ENCODE results near the gene TMEM239.
"Not testable (repeated sequence)": the region's sequence is repeated elsewhere in the genome, so short reads cannot be mapped to it uniquely, and the experiment has no call there.

TMEM239 gene

DNA sequence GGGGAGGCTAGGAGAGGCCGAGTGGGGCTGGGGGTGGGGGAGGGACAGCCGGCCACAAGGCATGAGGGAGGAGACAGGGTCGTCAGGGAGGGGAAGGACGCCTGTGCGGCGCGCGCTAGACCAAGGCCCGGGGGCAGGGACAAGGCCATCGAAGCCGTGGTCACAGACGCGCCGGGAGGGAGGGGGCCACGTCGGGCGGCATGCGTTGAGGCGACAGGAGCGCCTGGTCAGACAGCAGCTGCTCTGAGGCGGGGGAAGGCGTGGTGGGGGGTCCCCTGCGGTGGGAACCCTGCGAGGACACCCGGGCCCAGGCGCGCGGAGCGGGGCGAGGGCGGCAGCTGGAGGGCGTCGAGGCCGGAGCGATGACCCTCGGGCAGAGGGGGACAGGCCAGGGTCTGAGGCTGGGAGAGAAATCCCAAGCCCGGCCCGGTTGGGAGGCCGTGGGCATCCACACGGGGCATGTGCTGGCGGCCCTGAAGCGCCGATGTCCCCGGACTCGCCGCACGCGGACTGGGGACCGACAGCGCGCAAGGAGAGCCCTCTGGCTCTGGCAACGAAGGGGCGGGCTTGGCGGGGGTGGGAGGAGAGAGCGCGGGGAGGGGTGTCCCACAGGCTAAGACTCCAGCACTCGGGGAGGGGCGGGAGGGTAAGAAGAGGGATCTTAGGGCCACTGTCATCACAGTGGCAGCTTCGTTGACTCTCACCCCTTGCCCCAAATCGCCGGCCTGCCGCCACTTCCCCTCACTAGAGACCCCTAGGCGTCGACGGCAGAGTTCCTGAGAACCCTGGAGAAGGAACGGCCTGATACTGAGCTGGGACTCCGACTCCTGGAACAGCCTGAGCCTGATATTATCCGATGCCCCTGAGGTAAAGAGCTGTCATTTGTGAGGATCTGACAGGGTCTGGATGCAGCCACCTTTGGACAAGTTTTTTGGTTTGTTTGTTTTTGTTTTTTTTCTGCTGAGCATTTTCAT, 5.0 kb downstream of the TMEM239 start:
- no peak for DNase-seq (ENCODE audit: low read depth in 2 of 2)

DNA sequence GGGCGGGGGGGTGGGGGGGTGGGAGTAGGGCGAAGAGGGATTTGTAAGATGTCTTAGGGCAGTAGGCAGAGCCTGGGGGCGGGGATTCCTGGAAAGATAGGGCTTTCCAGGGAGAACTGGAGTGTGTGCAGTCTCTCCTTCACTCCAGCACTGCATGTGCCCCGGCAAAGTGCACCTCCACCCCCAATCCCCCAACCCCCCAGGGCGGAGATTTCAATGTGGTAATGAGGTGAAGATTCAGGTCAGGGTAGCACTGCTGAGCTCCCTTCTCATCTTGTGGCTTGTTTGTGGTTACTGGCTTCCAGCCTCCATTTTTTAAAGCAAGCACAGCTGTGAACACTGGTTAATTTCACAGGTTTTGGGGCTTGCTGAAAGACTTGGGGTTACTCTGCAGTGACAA, 5.9 kb downstream of the TMEM239 start:
- no peak for DNase-seq (ENCODE audit: low read depth in 2 of 2)

- no peak for DNase-seq (ENCODE audit: low read depth in 2 of 2)
Measured at GRCh38 chr20:2825761-2826160, 9.6 kb downstream of the TMEM239 start.

- no peak for DNase-seq (ENCODE audit: low read depth in 2 of 2)
Measured at GRCh38 chr20:2826655-2827054, 10.5 kb downstream of the TMEM239 start.

GRCh38 chr20:2829376-2829775, 13.2 kb downstream of the TMEM239 start:
- DNase-seq (ENCODE audit: low read depth in 2 of 2) = no peak

DNA sequence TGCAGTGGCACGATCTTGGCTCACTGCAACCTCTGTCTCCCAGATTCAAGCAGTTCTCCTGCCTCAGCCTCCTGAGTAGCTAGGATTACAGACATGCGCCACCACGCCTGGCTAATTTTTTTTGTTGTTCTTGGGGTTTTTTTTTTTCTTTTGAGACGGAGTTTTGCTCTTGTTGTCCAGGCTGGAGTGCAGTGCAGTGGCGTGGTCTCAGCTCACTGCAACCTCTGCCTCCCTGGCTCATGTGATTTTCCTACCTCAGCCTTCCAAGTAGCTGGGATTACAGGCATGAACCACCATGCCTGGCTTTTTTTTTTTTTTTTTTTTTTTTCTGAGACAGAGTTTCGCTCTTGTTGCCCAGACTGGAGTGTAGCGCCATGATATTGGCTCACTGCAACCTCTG, 15.0 kb downstream of the TMEM239 start:
- DNase-seq (ENCODE audit: low read depth in 2 of 2) = not testable (repeated sequence)

DNA sequence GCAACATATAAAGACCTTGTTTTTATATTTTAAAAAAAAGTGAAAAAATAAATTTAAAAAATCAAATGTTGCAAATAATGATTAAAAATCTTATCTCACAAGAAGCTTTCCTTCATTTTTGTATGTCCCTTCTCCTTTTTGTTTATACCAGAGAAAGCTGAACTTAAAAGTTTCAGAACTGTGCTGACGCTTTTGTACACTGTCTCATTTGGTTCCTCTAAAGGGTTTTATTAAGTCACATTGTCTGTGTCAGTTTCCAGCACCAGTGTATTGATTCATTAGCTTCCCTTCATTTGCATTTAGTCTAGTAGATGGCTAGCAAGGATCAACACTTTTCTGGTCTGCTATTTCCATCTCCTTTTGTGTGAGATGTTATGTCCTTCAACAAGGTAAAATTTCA, 17.6 kb downstream of the TMEM239 start:
- no peak for DNase-seq (ENCODE audit: low read depth in 2 of 2)

- DNase-seq (ENCODE audit: low read depth in 2 of 2) = no peak
Measured at GRCh38 chr20:2834401-2835110, 18.4 kb downstream of the TMEM239 start.

DNA sequence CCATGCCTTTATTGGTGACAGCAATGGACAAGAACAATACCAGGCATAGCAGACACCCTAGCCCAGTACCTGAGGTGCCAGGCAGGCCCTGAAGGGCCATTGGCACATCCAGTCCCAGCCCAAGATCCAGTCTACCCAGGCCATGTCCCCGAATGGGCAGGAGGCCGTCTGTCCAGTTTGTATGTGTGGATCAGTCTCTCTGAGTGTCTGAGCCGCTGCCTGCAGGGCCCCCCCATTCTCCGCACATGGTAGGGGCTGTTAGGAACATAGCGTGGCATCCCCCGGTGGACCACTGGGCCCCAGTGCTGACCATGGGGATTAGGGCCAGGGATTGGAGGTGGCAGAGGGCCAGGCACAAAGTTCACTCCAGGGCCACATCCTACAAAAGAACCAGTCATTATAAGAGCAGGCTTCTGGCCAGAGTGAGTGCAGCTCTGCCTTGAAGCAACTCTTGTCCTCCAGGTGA, 19.2 kb downstream of the TMEM239 start:
- DNase-seq (ENCODE audit: low read depth in 2 of 2) = no peak

GRCh38 chr20:2836035-2836434, 19.9 kb downstream of the TMEM239 start:
- DNase-seq (ENCODE audit: low read depth in 2 of 2) = no peak

DNA sequence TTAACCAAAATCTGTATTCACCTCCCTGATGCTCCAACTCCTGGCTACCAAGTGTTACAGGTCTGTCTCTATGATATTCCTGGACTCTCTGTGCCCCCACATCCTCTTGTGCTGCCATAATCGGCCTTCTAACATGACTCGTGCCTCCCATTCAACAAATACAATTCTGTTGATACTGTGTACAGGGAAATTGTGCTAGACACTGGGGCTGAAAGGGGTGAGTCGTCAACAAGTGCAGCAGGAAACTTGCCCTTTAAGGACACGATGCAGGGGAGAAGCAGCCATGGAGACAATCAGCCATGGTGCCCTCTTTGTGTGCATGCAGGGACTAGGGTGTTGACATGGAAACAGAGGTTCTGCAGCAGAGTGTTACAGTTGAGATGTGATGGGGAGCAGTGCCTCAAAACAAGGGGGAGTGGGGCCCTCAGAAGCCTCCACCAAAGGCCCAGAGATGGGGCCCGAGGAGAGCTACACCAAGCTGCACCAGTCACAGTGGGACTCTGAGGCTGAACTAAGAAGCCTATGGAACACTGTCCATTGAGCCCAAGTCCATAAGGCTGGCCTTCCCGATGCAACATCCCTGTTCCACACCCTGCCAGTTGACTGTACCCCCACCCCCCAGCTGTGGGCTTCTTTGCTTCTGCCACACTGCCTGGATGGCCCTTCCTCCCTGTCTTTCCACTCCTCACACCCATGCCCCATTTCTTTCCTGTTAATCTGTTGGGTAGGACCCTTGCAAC, 21.2 kb downstream of the TMEM239 start:
- no peak for DNase-seq (ENCODE audit: low read depth in 2 of 2)

GRCh38 chr20:2838170-2838797, 22.1 kb downstream of the TMEM239 start:
- no peak for DNase-seq (ENCODE audit: low read depth in 2 of 2)

DNA sequence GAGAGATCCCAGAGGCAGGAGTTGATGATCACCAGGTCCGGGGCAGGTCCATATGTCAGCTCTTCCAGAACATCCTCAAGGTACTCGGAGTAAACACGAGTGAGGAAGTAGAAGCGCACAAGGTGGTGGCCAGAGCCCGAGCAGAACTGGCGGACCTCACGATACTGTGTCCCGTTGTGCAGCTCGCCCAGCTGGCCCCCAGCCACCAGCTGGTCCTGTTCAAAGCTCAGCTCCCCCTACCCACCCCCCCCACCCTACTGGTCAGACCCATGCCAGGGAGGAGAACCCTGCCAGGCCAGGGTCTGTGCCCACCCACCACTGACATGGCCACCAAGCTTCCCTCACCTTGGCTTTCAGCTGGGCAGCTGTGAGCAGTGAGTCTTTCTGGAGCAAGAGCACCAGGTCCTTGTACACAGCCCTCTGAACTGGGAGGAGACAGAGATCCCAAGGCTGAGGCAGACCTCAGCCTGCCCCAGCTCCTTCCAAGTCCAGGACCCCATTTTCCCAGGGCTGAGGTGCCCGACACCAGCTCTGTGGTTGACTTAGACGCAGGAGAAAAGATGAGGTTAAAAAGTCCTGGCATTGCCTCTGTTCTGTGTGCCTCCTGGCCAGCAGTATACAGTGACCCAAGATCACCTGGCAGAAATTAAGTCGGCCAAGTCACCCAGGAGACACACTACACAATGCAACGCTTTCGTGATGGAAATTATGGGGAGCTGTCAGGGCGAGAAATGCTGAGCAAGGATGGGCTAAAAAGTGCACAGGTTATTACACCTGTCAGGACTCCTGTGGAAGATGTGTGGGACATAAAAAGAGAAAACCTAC, 22.9 kb downstream of the TMEM239 start:
- DNase-seq (ENCODE audit: low read depth in 2 of 2) = no peak

DNA sequence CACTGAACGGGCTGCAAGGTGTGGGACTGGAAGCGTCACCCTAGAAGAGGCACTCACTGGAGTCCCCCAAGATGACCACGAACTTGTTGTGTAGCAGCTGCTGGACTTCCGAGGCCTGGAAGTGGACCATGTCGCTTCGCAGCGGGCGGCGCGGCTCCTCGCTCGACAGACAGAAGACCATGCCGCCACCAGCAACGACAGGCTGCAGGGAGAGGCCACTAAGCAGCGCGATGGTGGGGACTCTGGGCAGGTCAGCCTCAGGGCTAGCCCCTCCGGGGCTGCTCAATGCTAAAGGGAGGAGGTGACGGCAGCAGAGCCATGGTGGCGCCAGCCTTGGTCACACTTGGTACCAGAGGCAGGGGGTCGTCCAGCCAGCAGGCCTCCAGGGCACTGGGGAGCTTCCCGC, 23.6 kb downstream of the TMEM239 start:
- DNase-seq (ENCODE audit: low read depth in 2 of 2) = no peak

GRCh38 chr20:2840138-2840966, 24.2 kb downstream of the TMEM239 start, which contains the start of the genes PCED1A and VPS16:
Gene PCED1A, minus strand, starts transcription at chr20:2840655. Its CDS starts 743 bp downstream, at chr20:2839912.
Gene VPS16, plus strand, starts transcription at chr20:2840745. Its CDS starts 30 bp downstream, at chr20:2840775.
- DNase-seq (ENCODE audit: low read depth in 2 of 2) = peak; percentile 78 to 83

DNA sequence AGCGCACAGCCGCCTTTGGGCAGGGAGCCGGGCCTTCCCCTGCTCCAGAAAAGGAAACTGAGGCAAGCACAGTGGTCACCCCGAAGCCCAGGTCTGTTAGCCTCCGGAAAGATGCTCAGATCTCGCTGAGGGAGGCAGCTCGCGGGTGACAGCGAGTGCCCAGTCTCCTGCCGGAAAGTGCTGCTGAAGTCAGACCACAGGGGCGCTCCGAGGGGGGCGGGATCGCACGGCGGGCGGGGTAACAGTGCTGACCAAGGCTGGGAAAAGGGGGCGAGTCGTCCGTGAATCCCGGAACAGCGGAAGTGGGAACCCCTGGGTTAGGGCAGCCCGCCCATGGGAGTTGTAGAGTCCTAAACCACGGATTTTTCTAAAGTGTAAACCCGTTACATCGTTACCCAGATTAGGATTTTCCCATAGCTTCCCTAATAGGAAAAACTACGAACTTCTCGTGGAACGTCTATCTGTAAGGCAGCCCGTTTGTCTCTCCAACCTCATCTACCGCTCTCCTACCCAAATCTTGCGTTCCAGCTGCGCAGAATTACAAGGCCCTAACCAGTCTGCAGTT, 24.9 kb downstream of the TMEM239 start:
- DNase-seq (ENCODE audit: low read depth in 2 of 2) = peak in 1 of 2 donors; percentile 31

DNA sequence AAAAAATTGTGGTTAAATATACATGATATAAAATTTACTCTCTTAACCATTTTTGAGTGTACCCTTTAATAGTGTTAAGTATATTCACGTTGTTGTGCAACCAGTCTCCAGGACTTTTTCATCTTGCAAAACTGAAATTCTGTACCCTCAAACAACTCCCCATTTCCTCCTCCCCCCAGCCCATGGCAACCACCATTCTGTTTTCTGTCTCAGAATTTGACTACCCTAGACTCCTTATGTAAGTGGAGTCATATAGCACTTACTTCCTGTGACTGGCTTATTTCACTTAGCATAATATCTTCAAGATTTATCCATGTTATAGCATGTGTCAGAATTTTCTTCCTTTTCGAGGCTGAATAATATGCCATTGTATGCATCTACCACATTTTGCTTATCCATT, 29.4 kb downstream of the TMEM239 start:
- DNase-seq (ENCODE audit: low read depth in 2 of 2) = no peak

DNA sequence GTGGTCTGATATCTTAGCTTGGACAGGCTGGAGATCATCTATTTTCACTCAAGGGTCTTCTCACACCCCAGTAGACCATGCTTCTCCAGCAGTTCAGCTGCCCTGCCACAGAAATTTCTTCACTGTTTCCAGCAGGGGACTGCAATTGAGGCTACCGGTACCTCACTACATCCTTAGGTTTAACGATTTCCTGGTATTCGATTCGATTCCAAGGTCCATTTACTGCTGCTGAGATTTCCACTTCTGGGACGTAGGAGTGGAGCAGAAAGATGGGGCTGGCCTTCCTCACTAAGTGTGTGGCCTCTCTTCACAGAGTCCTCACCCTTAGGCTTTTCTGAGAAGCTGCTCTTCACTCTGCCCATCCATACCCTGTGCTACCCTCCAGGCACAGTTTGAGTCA, 30.5 kb downstream of the TMEM239 start:
- no peak for DNase-seq (ENCODE audit: low read depth in 2 of 2)

GRCh38 chr20:2847802-2848201, 31.6 kb downstream of the TMEM239 start:
- DNase-seq (ENCODE audit: low read depth in 2 of 2) = no peak

All from activated CD4-positive, alpha-beta T cell treated with anti-CD3 and anti-CD28 coated beads for 24 hours (primary cell).